Mesenchymal stem cell (in vitro differentiated cells and primary cell): ENCODE data around the gene CDH1.

Experiments
- DNase-seq: peaks from one replicate; pipeline ENCODE4 v3.0.0-alpha.2; 2013
- H2AFZ ChIP-seq: one replicate; pipeline ENCODE4 v1.6.1; 2013; ENCODE audit warnings: low read depth, mild to moderate bottlenecking, control low read depth, inconsistent platforms, low read length, moderate library complexity
- H2AK5ac ChIP-seq: 2 replicates; pipeline ENCODE4 v1.6.1; 2013; ENCODE audit warnings: low read length, moderate library complexity, mild to moderate bottlenecking, inconsistent platforms; ENCODE audit not compliant: severe bottlenecking
- H2BK120ac ChIP-seq: one replicate; pipeline ENCODE4 v1.6.1; 2013; ENCODE audit warnings: low read depth, mild to moderate bottlenecking, inconsistent platforms, low read length, moderate library complexity
- H2BK12ac ChIP-seq, 2 experiments: one replicate each; pipeline ENCODE4 v1.6.1; 2013; ENCODE audit warnings: inconsistent platforms in 2 of 2, low read length in 2 of 2, mild to moderate bottlenecking in 2 of 2, moderate library complexity in 2 of 2, control low read depth in 1 of 2
- H2BK15ac ChIP-seq: one replicate; pipeline ENCODE4 v1.6.1; 2013; ENCODE audit warnings: mild to moderate bottlenecking, low read depth, inconsistent platforms; ENCODE audit not compliant: poor library complexity, severe bottlenecking
- H2BK5ac ChIP-seq: 2 replicates; pipeline ENCODE4 v1.6.1; 2013; ENCODE audit warnings: low read depth, mild to moderate bottlenecking, low read length, control low read depth, inconsistent platforms; ENCODE audit not compliant: poor library complexity, severe bottlenecking
- H3K14ac ChIP-seq, 2 experiments: one replicate each; pipeline ENCODE4 v1.6.1; 2013; ENCODE audit warnings: inconsistent platforms in 2 of 2, low read length in 2 of 2, control low read depth in 1 of 2, mild to moderate bottlenecking in 1 of 2, moderate library complexity in 1 of 2
- H3K18ac ChIP-seq, 2 experiments: one replicate each; pipeline ENCODE4 v1.6.1; 2013; ENCODE audit warnings: inconsistent platforms in 2 of 2, low read length in 2 of 2, control low read depth in 1 of 2, low read depth in 1 of 2, mild to moderate bottlenecking in 1 of 2
- H3K23ac ChIP-seq, 2 experiments: one replicate each; pipeline ENCODE4 v1.6.1; 2013; ENCODE audit warnings: inconsistent platforms in 2 of 2, low read length in 2 of 2, mild to moderate bottlenecking in 2 of 2, moderate library complexity in 2 of 2, control low read depth in 1 of 2
- H3K27ac ChIP-seq: 2 replicates; pipeline ENCODE4 v1.5.1; 2013; ENCODE audit warnings: mild to moderate bottlenecking, moderate library complexity, low read length, control low read depth, inconsistent platforms; ENCODE audit not compliant: poor library complexity, severe bottlenecking
- H3K27me3 ChIP-seq, 2 experiments: 2 replicates each; pipeline versions ENCODE4 v1.6.1 to v1.7.0; 2013; ENCODE audit warnings: low read length in 2 of 2, mild to moderate bottlenecking in 2 of 2, moderate library complexity in 2 of 2, control low read depth in 1 of 2, inconsistent platforms in 1 of 2; ENCODE audit not compliant: control insufficient read depth in 1 of 2, insufficient read depth in 1 of 2
- H3K36me3 ChIP-seq, 2 experiments: 2 replicates each; pipeline versions ENCODE4 v1.6.1 to v1.7.0; 2013; ENCODE audit warnings: low read length in 2 of 2, control low read depth in 1 of 2, inconsistent platforms in 1 of 2, low read depth in 1 of 2, mild to moderate bottlenecking in 1 of 2; ENCODE audit not compliant: insufficient read depth in 2 of 2, control insufficient read depth in 1 of 2
- H3K4ac ChIP-seq, 2 experiments: one replicate each; pipeline ENCODE4 v1.6.1; 2013; ENCODE audit warnings: inconsistent platforms in 2 of 2, low read length in 2 of 2, mild to moderate bottlenecking in 2 of 2, moderate library complexity in 2 of 2, control low read depth in 1 of 2, low read depth in 1 of 2
- H3K4me1 ChIP-seq: 2 replicates; pipeline ENCODE4 v1.6.1; 2013; ENCODE audit warnings: low read depth, low read length, control low read depth; ENCODE audit not compliant: control insufficient read depth, insufficient read depth
- H3K4me2 ChIP-seq: 2 replicates; pipeline ENCODE4 v1.6.1; 2013; ENCODE audit warnings: low read length, mild to moderate bottlenecking, inconsistent platforms; ENCODE audit not compliant: poor library complexity, severe bottlenecking
- H3K4me3 ChIP-seq, 2 experiments: 2 replicates each; pipeline versions ENCODE4 v1.5.1 to v1.7.0; 2013; ENCODE audit warnings: low read length in 2 of 2, mild to moderate bottlenecking in 2 of 2, control low read depth in 1 of 2, low read depth in 1 of 2; ENCODE audit not compliant: insufficient read depth in 1 of 2
- H3K79me1 ChIP-seq: replicated peaks from 2 replicates; pipeline ENCODE4 v1.6.1; 2013; ENCODE audit warnings: mild to moderate bottlenecking, control low read depth, low read length, inconsistent platforms; ENCODE audit not compliant: poor library complexity, severe bottlenecking
- H3K9ac ChIP-seq: 2 replicates; pipeline ENCODE4 v1.7.0; 2013; ENCODE audit warnings: mild to moderate bottlenecking, low read length, moderate library complexity
- H3K9me3 ChIP-seq: 2 replicates; pipeline ENCODE4 v1.7.0; 2013; ENCODE audit warnings: mild to moderate bottlenecking, low read length; ENCODE audit not compliant: control insufficient read depth
- H4K8ac ChIP-seq: one replicate; pipeline ENCODE4 v1.6.1; 2013; ENCODE audit warnings: inconsistent platforms, mild to moderate bottlenecking, low read length, moderate library complexity
- H4K91ac ChIP-seq: one replicate; pipeline ENCODE4 v1.6.1; 2013; ENCODE audit warnings: mild to moderate bottlenecking, low read length, inconsistent platforms
- WGBS: methylation state at CpG from one replicate; pipeline ENCODE4 v1.1.7; 2013; ENCODE audit warnings: mixed read lengths; 5-methylcytosine and 5-hydroxymethylcytosine counted together

CDH1 gene

GRCh38 chr16:68848786-68849185 is 111.7 kb downstream of the CDH1 start:
- Histone ChIP-seq H2AK5ac (no peak overlapping the region), H2BK120ac (no peak overlapping the region), H3K23ac (no peak overlapping the region), H3K4me3 (no peak overlapping the region), H2BK15ac (no peak overlapping the region), H3K9me3 (no peaks in the 10 kb centered on the region), H4K91ac (no peak overlapping the region), H4K8ac (no peak overlapping the region), H3K9ac (no peak overlapping the region), H3K4me2 (no peak overlapping the region), H3K4me1 (no peaks in the 10 kb centered on the region), H2BK12ac (no peak overlapping the region), H3K79me1 (peaks cover 14% of the 10 kb centered on the region), H3K36me3 (no peaks in the 10 kb centered on the region), H3K27ac (no peak overlapping the region), H3K18ac (no peak overlapping the region), H3K14ac (no peak overlapping the region), H2AFZ (no peak overlapping the region), H2BK5ac (no peak overlapping the region), H3K27me3 (no peaks in the 10 kb centered on the region), H3K4ac (no peak overlapping the region)
- 93% methylated on average over 9 of the region's 9 CpGs for WGBS
- no peak for DNase-seq

- Histone ChIP-seq H4K91ac (no peak overlapping the region), H3K27ac (no peak overlapping the region), H3K79me1 (peaks cover 14% of the 10 kb centered on the region), H2BK15ac (no peak overlapping the region), H3K9me3 (no peaks in the 10 kb centered on the region), H3K4ac (no peak overlapping the region), H3K9ac (no peak overlapping the region), H3K4me1 (no peaks in the 10 kb centered on the region), H3K27me3 (no peaks in the 10 kb centered on the region), H2BK5ac (no peak overlapping the region), H2AFZ (no peak overlapping the region), H3K4me3 (no peak overlapping the region), H3K36me3 (no peaks in the 10 kb centered on the region), H3K23ac (no peak overlapping the region), H3K18ac (no peak overlapping the region), H2AK5ac (no peak overlapping the region), H4K8ac (no peak overlapping the region), H2BK12ac (no peak overlapping the region), H2BK120ac (no peak overlapping the region), H3K4me2 (no peak overlapping the region), H3K14ac (no peak overlapping the region)
- WGBS = 100% methylated on average over 1 of the region's 2 CpGs
- DNase-seq = no peak
Measured at GRCh38 chr16:68850481-68850880, 113.4 kb downstream of the CDH1 start.

- Histone ChIP-seq H3K18ac (no peak overlapping the region), H3K14ac (no peak overlapping the region), H3K4ac (no peak overlapping the region), H3K79me1 (peaks cover 13% of the 10 kb centered on the region), H4K8ac (no peak overlapping the region), H2BK12ac (no peak overlapping the region), H2AK5ac (no peak overlapping the region), H3K4me1 (no peaks in the 10 kb centered on the region), H3K27me3 (no peaks in the 10 kb centered on the region), H3K27ac (no peak overlapping the region), H2AFZ (no peak overlapping the region), H3K9ac (no peak overlapping the region), H3K4me2 (no peak overlapping the region), H2BK15ac (no peak overlapping the region), H3K4me3 (no peak overlapping the region), H2BK5ac (no peak overlapping the region), H3K23ac (no peak overlapping the region), H2BK120ac (no peak overlapping the region), H3K36me3 (no peaks in the 10 kb centered on the region), H3K9me3 (no peaks in the 10 kb centered on the region), H4K91ac (no peak overlapping the region)
- no peak for DNase-seq
- 91% methylated on average over 1 of the region's 2 CpGs for WGBS
Measured at GRCh38 chr16:68851601-68852000, 114.5 kb downstream of the CDH1 start.

GRCh38 chr16:68857479-68857878 is 120.4 kb downstream of the CDH1 start:
- WGBS = 100% methylated on average over 1 of the region's 1 CpG
- Histone ChIP-seq H3K4me2 (no peak overlapping the region), H3K9me3 (no peaks in the 10 kb centered on the region), H3K4ac (no peak overlapping the region), H2BK15ac (no peak overlapping the region), H3K36me3 (peaks cover 11 to 21% of the 10 kb centered on the region in 2 experiments), H2BK12ac (no peak overlapping the region), H3K18ac (no peak overlapping the region), H3K4me3 (no peak overlapping the region), H3K4me1 (no peaks in the 10 kb centered on the region), H3K14ac (no peak overlapping the region), H3K79me1 (peaks cover 26% of the 10 kb centered on the region), H2AK5ac (no peak overlapping the region), H3K27ac (no peak overlapping the region), H3K27me3 (no peaks in the 10 kb centered on the region), H2AFZ (no peak overlapping the region), H3K9ac (no peak overlapping the region), H4K8ac (no peak overlapping the region), H4K91ac (no peak overlapping the region), H2BK5ac (no peak overlapping the region), H3K23ac (no peak overlapping the region), H2BK120ac (no peak overlapping the region)
- DNase-seq = no peak
